Activated T-cell treated with anti-CD3 and anti-CD28 coated beads, Interleukin-2, amount 50 U/mL, for 4 hours (primary cell): ENCODE measurements around the gene BMP8A. TPM values are rescaled to one million over a fixed set of nuclear protein-coding genes. Genes with fewer than 3 reads are reported as not detected.
A peak's percentile ranks its signal among the peaks of the same experiment; 100 is the strongest.
"Not testable (repeated sequence)": the region's sequence is repeated elsewhere in the genome, so short reads cannot be mapped to it uniquely, and the experiment has no call there.

Source experiments
- ATAC-seq, 2 donors: fragments of 200-7000 bp; cut with Tn5 transposase; one replicate each; pipeline ENCODE4 v1.10.0; 2021
- DNase-seq: peaks from one replicate; pipeline ENCODE4 v3.0.0-alpha.2; 2020
- H3K27me3 Mint-ChIP-seq: one replicate; pipeline ENCODE4 v1.8.0; 2021; ENCODE audit warnings: low read depth, mixed read lengths
- H3K36me3 Mint-ChIP-seq: one replicate; pipeline ENCODE4 v1.8.0; 2022; ENCODE audit warnings: mixed read lengths; ENCODE audit not compliant: insufficient read depth
- H3K4me1 Mint-ChIP-seq: one replicate; pipeline ENCODE4 v1.8.0; 2021; ENCODE audit warnings: low read depth, mixed read lengths
- H3K4me3 Mint-ChIP-seq: one replicate; pipeline ENCODE4 v1.8.0; 2021; ENCODE audit warnings: mild to moderate bottlenecking, moderate library complexity, mixed read lengths
- H3K9me3 Mint-ChIP-seq: one replicate; pipeline ENCODE4 v1.8.0; 2021; ENCODE audit warnings: mixed read lengths
- total RNA-seq, 3 donors: library from RNA; stranded (reverse); gene quantifications; one replicate each; pipeline ENCODE4 v1.2.1, GENCODE V29; 2021

Gene BMP8A
- total RNA-seq, 3 donors from 2014 or later, result 0.21 to 0.27 TPM; not detected in 1

- H3K4me1 Mint-ChIP-seq, H3K36me3 Mint-ChIP-seq, H3K9me3 Mint-ChIP-seq, DNase-seq: not testable (repeated sequence)
- ATAC-seq, result peak in 1 of 2 donors; percentile 4
- peak overlapping the region; percentile 65 for H3K4me3 Mint-ChIP-seq
- peaks cover 22% of the 10 kb centered on the region for H3K27me3 Mint-ChIP-seq
Measured at GRCh38 chr1:39492118-39493042, 944 bp downstream of the BMP8A start.

- H3K4me1 Mint-ChIP-seq, H3K36me3 Mint-ChIP-seq, H3K9me3 Mint-ChIP-seq, ATAC-seq, DNase-seq: not testable (repeated sequence)
- Mint-ChIP-seq H3K27me3 (peaks cover 23% of the 10 kb centered on the region), H3K4me3 (peak overlapping the region; percentile 65)
Measured at GRCh38 chr1:39493043-39493810, 1.8 kb downstream of the BMP8A start.

GRCh38 chr1:39494671-39495410 is 3.4 kb downstream of the BMP8A start:
- H3K36me3 Mint-ChIP-seq, result no peaks in the 10 kb centered on the region
- H3K4me1 Mint-ChIP-seq, result peaks cover 8% of the 10 kb centered on the region
- no peak for ATAC-seq
- no peaks in the 10 kb centered on the region for H3K9me3 Mint-ChIP-seq
- no peak overlapping the region for H3K4me3 Mint-ChIP-seq
- peaks cover 23% of the 10 kb centered on the region for H3K27me3 Mint-ChIP-seq
- no peak for DNase-seq

GRCh38 chr1:39496520-39496919 is 5.1 kb downstream of the BMP8A start:
- not testable (repeated sequence) for H3K4me1 Mint-ChIP-seq, DNase-seq, ATAC-seq, H3K4me3 Mint-ChIP-seq, H3K9me3 Mint-ChIP-seq, H3K36me3 Mint-ChIP-seq
- H3K27me3 Mint-ChIP-seq, result peaks cover 23% of the 10 kb centered on the region

GRCh38 chr1:39497585-39497984 is 6.1 kb downstream of the BMP8A start:
- Mint-ChIP-seq H3K4me3 (no peak overlapping the region), H3K36me3 (no peaks in the 10 kb centered on the region), H3K27me3 (peaks cover 19% of the 10 kb centered on the region), H3K9me3 (no peaks in the 10 kb centered on the region), H3K4me1 (peaks cover 4% of the 10 kb centered on the region)
- no peak for DNase-seq
- ATAC-seq, result no peak

- not testable (repeated sequence) for H3K9me3 Mint-ChIP-seq, H3K4me1 Mint-ChIP-seq, DNase-seq, ATAC-seq, H3K36me3 Mint-ChIP-seq, H3K4me3 Mint-ChIP-seq
- H3K27me3 Mint-ChIP-seq, result peaks cover 13% of the 10 kb centered on the region
Measured at GRCh38 chr1:39498096-39498710, 6.8 kb downstream of the BMP8A start.

GRCh38 chr1:39498821-39499220 is 7.4 kb downstream of the BMP8A start:
- ATAC-seq, H3K36me3 Mint-ChIP-seq: not testable (repeated sequence)

GRCh38 chr1:39499668-39500067 is 8.2 kb downstream of the BMP8A start:
- Mint-ChIP-seq H3K4me3 (no peak overlapping the region), H3K9me3 (no peaks in the 10 kb centered on the region), H3K4me1 (no peaks in the 10 kb centered on the region), H3K27me3 (peaks cover 5% of the 10 kb centered on the region), H3K36me3 (no peaks in the 10 kb centered on the region)
- ATAC-seq (no peak), DNase-seq (no peak)

More at GRCh38 chr1:39498821-39499220, 7.4 kb downstream of the BMP8A start:
- H3K9me3 Mint-ChIP-seq, H3K4me1 Mint-ChIP-seq, H3K4me3 Mint-ChIP-seq, DNase-seq: not testable (repeated sequence)
- H3K27me3 Mint-ChIP-seq, result peaks cover 10% of the 10 kb centered on the region

- H3K4me1 Mint-ChIP-seq, result no peaks in the 10 kb centered on the region
- no peaks in the 10 kb centered on the region for H3K36me3 Mint-ChIP-seq
- no peak overlapping the region for H3K4me3 Mint-ChIP-seq
- H3K9me3 Mint-ChIP-seq, result no peaks in the 10 kb centered on the region
- ATAC-seq (no peak), DNase-seq (no peak)
- peaks cover 4% of the 10 kb centered on the region for H3K27me3 Mint-ChIP-seq
Measured at GRCh38 chr1:39500862-39501389, 9.5 kb downstream of the BMP8A start.

GRCh38 chr1:39501666-39502065 is 10.2 kb downstream of the BMP8A start:
- Mint-ChIP-seq H3K9me3 (no peaks in the 10 kb centered on the region), H3K4me1 (no peaks in the 10 kb centered on the region), H3K4me3 (no peak overlapping the region), H3K36me3 (no peaks in the 10 kb centered on the region), H3K27me3 (peaks cover 2% of the 10 kb centered on the region)
- ATAC-seq, result no peak
- no peak for DNase-seq

GRCh38 chr1:39504436-39504835 is 13.0 kb downstream of the BMP8A start:
- not testable (repeated sequence) for H3K4me3 Mint-ChIP-seq, H3K27me3 Mint-ChIP-seq, DNase-seq, ATAC-seq, H3K36me3 Mint-ChIP-seq, H3K9me3 Mint-ChIP-seq, H3K4me1 Mint-ChIP-seq

GRCh38 chr1:39505289-39505688 is 13.9 kb downstream of the BMP8A start:
- Mint-ChIP-seq H3K4me1 (peaks cover 12% of the 10 kb centered on the region), H3K9me3 (no peaks in the 10 kb centered on the region), H3K36me3 (no peaks in the 10 kb centered on the region), H3K27me3 (no peaks in the 10 kb centered on the region), H3K4me3 (no peak overlapping the region)
- DNase-seq (no peak), ATAC-seq (no peak)

- Mint-ChIP-seq H3K36me3 (no peaks in the 10 kb centered on the region), H3K9me3 (no peaks in the 10 kb centered on the region), H3K27me3 (no peaks in the 10 kb centered on the region), H3K4me1 (peaks cover 17% of the 10 kb centered on the region), H3K4me3 (no peak overlapping the region)
- no peak for ATAC-seq
- DNase-seq, result no peak
Measured at GRCh38 chr1:39507230-39507928, 15.9 kb downstream of the BMP8A start.
